Left renal pelvis (tissue), 4 donors: ENCODE measurements around the gene EHD1. TPM values are rescaled to one million over a fixed set of nuclear protein-coding genes. Genes with fewer than 3 reads are reported as not detected.

ENCODE experiments used
- DNase-seq, 4 donors: peaks; one replicate each; pipeline ENCODE4 v3.0.0-alpha.2; 2013; ENCODE audit warnings: low read depth in 4 of 4, low spot score in 3 of 4
- polyA plus RNA-seq, 4 donors: library from polyadenylated mRNA; unstranded; fragments of 120-200 nt; gene quantifications; one replicate each; pipeline ENCODE4 v1.2.1, GENCODE V29; 2013; ENCODE audit not compliant: insufficient read length in 4 of 4

Gene EHD1
- 10 to 100 TPM; 48.7 to 68.8 (median 58.5) TPM for polyA plus RNA-seq

GRCh38 chr11:64878494-64879243, at the start of gene EHD1:
Gene EHD1, minus strand, starts transcription at chr11:64878621. Its CDS starts 157 bp downstream, at chr11:64878464.
- peak; percentile 93 to 97 (median 97) for DNase-seq

DNA sequence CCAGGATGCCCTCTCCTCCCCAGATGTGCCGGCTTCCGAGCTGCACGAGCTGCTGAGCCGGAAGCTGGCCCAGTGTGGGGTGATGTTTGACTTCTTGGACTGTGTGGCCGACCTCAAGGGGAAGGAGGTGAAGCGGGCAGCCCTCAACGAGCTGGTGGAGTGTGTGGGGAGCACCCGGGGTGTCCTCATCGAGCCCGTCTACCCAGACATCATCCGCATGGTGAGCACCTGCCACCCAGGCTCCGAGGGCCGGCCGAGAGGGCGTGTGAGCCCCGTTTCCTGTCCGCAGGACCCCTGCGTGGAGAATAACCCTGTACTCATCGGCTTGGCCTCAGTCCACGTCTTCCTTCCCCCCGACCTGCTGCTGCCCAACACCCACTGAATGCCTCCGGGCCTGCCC, 48.3 kb upstream of the EHD1 start:
- DNase-seq = no peak

DNA sequence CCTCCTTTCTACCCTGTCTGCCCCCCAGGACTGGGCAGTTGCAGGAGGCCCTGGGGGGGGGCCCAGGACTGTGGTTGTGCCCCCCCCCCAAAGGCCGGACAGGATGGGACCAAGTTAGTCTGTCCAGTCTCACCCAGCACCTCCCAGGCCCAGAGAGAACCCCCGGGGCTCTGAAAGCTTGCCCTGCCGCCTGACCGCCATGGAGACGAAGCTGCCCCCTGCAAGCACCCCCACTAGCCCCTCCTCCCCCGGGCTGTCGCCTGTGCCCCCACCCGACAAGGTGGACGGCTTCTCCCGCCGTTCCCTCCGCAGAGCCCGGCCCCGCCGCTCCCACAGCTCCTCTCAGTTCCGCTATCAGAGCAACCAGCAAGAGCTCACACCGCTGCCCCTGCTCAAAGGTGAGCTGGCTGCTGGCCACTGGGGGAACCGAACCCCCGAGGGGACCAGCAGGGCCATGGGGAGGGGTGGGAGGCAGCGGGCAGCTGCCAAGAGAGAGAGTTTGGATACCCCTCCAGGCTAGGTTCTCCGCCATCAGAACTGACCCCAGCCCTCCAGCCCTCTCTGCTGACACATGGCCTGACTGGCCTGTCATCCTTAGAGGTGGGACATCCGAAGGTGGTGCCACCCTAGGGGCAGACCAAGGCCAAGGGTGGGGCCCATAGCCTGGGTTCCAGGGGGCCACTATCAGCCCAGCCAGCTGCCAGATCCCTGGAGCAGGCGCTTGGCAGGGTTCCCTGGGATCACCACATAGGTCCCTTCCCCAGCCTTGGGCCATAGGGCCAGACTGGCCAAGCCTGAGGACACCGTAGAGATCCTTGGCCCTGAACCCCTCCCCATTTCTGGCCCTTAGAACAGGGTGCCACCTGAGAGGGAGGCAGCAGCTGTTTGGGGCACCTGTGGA, 47.4 kb upstream of the EHD1 start:
- DNase-seq = no peak

DNA sequence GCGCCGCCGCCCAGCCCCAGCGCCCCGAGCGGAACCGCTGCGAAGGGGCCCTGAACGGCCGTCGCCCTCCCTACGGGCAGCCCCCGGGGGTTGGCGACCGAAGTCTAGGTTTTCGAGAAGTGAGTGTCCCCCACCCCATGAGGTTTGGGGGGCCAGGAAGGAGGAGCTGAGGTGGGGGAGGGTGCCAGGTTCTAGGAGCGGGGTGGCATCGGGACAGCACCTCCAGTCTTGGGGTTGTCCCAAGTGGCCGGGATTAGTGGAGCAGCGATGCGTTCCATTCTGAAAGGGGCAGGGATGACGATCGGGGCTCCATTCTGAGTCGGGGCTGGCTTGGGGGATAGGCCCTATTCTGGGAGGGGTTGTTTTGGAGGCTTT, 46.5 kb upstream of the EHD1 start:
- DNase-seq = no peak

DNA sequence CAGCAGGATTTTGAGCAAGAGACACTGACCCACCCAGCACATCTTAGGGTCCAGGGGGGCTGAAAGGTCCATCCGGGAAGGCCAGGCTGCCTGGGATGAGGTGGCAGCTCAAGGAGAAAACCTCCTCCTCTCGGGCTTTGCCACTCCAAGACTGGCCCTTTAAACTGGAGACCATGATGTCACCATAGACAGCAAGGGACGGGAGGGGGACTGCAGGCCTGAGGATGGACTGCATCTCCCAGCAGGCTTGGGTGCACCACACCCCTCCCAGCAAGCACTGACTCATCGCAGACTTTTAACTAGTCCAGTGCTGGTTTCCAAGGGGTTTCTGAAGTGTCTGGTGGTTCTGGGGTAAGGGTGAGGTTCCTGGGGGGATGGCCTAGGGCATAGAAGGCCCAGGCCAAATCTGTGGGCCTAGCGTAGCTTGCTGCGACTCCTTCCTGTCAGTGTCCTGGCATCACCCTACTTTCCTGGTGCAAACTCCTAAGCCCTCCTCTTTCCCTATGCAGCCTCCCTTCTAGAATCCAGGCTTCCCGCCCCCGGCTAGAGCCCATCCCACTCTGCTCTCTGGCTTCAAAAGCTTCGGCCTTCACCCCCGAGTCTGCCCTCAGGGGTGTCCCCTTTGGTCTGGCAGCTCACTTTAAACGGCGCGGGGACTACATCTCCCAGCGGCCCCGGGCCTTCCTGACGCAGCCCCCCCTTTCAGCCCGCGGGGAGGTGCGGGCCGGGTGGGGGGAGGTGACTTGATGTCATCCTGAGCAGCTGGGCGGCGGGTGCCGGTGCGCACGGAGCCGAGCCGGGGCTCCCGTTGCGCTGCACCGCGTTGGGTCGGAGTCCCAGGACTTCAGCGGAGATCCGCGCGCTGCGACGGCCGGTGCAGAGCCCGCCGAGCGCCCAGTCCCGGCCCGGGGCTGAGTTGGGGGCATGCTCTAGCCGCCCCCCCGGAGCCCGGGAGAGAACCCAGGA, 45.8 kb upstream of the EHD1 start, which contains the start of gene PPP2R5B:
PPP2R5B (plus strand) TSS at position 746 of the 966 bp plus-strand sequence. CDS start 1,046 bp downstream, outside the sequence.
- DNase-seq = peak; percentile 74 to 83 (median 76)

- no peak for DNase-seq
Observed at GRCh38 chr11:64923151-64923661, 44.8 kb upstream of the EHD1 start.

- no peak for DNase-seq
Observed at GRCh38 chr11:64921384-64921783, 43.0 kb upstream of the EHD1 start.

GRCh38 chr11:64920124-64920523, 41.7 kb upstream of the EHD1 start:
- no peak for DNase-seq

DNA sequence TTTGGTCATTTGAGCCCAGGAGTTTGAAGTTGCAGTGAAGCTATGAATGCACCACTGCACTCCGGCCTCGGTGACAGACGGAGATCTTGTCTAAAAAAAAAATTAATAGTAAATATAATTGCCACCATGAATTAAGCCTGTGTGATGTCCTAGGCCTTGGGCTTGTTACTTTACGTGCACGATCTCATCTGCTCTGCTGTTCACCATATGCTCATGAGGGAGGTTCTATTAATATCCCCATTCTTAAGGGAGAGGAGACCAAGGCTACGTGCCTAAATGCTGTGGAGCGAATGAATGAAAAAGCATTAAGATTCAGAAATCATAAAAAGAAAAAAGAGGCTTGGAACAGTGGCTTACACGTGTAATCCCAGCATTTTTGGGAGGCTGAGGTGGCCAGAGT, 41.2 kb upstream of the EHD1 start:
- DNase-seq = no peak

- no peak for DNase-seq
Observed at GRCh38 chr11:64918017-64918416, 39.6 kb upstream of the EHD1 start.

- no peak for DNase-seq
Observed at GRCh38 chr11:64917663-64917995, 39.2 kb upstream of the EHD1 start.

DNA sequence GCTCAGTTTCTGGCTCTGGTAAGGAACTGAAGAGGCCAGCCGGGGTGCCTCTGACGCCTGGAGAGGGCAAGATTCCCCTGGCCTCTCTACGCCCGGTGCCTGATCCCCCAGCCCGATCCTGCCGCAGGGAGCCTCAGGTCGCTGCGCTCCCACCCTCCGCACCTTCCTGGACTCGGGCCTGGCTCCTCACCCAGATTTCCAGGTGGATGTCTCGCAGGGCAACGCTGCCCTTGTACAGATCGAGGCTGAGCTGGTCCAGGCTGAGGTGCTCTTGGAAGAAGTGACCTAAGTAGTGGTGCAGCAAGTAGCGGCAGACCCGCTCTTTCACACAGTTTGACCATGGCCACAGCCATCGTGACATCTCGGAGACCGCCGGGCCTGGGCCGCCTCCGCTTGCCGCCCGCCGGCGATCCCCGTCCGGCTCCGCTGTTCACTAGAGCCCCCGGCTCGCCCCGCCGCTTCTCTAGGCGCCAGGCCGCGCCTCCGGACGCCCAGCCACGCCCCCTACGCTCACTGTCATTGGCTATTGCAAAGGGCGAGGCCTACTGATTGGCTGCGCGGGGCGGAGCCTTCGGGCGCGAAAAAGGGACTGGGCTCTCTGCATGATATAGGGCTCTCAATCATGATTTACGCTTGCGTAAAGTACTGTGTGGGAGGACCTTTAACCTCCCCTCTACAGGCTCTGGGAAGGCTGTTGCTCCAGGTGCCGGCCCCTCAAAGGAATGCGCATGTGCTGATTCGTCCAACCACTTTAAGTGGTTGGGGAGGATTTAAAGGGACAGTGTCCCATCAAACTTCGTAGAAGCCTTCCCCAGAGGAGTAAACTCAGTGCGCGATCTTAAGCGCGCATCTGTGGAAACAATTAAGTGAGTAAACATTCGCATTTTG, 38.6 kb upstream of the EHD1 start, which contains the start of gene ATG2A:
ATG2A (minus strand) TSS at position 435 of the 888 bp plus-strand sequence; CDS start at position 361, 74 bp downstream.
- peak; percentile 99 for DNase-seq

DNA sequence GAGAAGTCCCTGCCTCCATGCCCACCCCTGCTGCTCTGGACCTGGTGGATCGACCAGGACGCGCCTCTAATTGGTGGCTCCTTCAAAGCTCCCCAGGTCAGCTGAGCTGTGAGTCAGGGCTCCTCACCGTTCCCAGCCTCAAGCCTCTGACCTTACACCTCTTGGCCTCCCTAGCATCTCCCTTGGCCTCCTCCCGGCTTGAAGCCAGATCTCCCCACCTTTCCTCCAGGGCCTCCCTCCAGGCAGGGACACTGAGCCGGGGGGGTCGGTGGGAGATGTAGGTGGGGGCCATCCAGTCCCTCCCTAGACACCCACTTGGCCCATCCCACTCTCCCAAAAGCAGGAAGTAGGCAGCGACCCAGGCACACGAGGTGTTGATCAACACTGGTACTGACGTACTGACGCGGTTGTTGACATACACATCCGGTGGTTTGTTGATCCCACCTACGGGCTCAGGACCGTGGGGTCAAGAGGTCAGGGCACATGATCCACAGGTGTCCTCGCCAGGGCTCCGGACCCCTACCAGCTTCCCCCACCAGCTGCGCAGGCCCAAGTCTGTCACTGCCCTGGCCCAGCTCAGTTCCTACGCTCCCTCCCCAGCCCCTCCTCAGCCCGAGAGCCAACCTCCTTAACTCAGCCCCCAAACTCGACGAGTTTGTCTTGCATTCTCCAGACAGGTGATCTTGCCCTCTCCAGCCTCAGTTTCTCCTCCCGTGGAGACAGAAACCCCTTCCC, 37.8 kb upstream of the EHD1 start:
- no peak for DNase-seq

DNA sequence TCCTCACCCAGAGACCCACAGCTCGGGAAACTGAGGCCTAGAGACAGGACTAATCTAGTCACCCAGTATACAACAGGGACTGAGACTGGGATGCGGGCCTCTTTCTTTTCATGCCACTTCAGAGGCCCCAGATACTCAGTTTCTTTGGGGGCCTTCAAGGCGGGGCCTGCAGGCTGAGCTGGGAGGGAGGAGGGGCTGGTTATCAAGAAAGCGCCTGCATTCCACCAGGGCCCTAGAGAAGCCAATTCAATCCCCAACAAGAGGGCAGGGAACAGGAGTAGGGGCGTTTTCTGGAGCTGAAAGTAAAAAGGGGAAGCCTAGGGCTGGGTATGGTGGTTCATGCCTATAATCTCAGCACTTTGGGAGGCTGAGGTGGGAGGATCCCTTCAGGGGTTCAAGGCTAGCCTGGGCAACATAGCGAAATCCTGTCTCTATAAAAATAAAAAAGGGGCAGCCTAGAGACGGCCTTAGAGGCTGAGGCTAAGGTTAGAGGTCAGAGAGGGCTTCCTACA, 37.0 kb upstream of the EHD1 start:
- DNase-seq = no peak

GRCh38 chr11:64914123-64914522, 35.7 kb upstream of the EHD1 start:
- no peak for DNase-seq

DNA sequence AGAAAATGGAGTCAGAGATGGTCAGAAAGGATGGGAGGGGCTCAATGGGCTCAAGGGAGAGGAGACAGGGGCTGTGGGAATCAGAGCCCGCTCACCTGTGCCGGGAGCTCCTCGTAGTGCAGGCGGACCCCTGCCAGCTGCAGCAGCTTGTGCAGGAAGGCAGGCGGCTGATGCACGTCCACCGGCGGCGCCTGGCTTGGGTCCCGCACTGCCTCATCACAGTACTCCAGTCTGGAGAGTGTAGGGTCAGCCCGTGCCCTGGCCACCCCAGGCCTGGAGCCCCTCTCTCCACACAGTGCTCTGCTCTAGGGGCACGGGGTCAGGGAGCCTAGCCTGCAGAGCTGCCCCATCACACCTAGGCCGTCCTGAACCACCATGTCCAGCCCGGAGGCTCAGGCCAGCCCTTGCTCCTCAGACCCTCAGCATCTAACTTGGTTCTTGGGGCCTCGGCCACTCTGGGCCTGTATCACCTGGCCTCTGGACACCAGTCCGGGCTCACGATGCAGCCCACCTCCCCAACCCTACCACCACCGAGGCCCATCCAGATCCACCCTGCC, 34.8 kb upstream of the EHD1 start:
- DNase-seq = no peak

GRCh38 chr11:64911689-64912088, 33.3 kb upstream of the EHD1 start:
- no peak for DNase-seq

GRCh38 chr11:64911142-64911541, 32.7 kb upstream of the EHD1 start:
- no peak for DNase-seq
